Panc1 (cell line): ENCODE results near the gene STUB1.

ENCODE experiments used
- CTCF ChIP-seq: fragments of 450-650 bp; IDR thresholded peaks from 2 replicates; pipeline ENCODE4 v1.5.1; 2017; ENCODE audit warnings: mild to moderate bottlenecking
- POLR2AphosphoS5 ChIP-seq: IDR thresholded peaks from 2 replicates; pipeline ENCODE4 v1.6.1; 2012; ENCODE audit warnings: mild to moderate bottlenecking, low read depth, low read length, moderate library complexity
- REST ChIP-seq, 2 experiments: IDR thresholded peaks; 2 replicates each; pipeline ENCODE4 v1.6.1; 2011 to 2012; ENCODE audit warnings: low read depth in 2 of 2, control low read depth in 1 of 2, low read length in 1 of 2, mild to moderate bottlenecking in 1 of 2, moderate library complexity in 1 of 2; ENCODE audit not compliant: insufficient read depth in 1 of 2
- TCF7L2 ChIP-seq: IDR thresholded peaks from 2 replicates; pipeline ENCODE4 v1.6.1; 2011; ENCODE audit warnings: mild to moderate bottlenecking, low read depth, low read length, inconsistent platforms

GRCh38 chr16:643050-643368 is 37.2 kb upstream of the STUB1 start:
- no peak for TF ChIP-seq POLR2AphosphoS5
- no peak for TF ChIP-seq CTCF
- no peak for TF ChIP-seq TCF7L2
- no peak for TF ChIP-seq REST (IDR thresholded peaks at IDR 0.05; ENCODE audit: insufficient read depth in 1 of 2, low read depth in 2 of 2, low read length in 1 of 2)
